GM18868 (cell line): Measurements from ENCODE around the gene IFI35.

Experiments used
- ATAC-seq: cut with Tn5 transposase; IDR thresholded peaks from one replicate; pipeline ENCODE4 v1.9.1; 2021; ENCODE audit warnings: mild to moderate bottlenecking, moderate library complexity; ENCODE audit not compliant: unreplicated experiment

IFI35 gene

DNA sequence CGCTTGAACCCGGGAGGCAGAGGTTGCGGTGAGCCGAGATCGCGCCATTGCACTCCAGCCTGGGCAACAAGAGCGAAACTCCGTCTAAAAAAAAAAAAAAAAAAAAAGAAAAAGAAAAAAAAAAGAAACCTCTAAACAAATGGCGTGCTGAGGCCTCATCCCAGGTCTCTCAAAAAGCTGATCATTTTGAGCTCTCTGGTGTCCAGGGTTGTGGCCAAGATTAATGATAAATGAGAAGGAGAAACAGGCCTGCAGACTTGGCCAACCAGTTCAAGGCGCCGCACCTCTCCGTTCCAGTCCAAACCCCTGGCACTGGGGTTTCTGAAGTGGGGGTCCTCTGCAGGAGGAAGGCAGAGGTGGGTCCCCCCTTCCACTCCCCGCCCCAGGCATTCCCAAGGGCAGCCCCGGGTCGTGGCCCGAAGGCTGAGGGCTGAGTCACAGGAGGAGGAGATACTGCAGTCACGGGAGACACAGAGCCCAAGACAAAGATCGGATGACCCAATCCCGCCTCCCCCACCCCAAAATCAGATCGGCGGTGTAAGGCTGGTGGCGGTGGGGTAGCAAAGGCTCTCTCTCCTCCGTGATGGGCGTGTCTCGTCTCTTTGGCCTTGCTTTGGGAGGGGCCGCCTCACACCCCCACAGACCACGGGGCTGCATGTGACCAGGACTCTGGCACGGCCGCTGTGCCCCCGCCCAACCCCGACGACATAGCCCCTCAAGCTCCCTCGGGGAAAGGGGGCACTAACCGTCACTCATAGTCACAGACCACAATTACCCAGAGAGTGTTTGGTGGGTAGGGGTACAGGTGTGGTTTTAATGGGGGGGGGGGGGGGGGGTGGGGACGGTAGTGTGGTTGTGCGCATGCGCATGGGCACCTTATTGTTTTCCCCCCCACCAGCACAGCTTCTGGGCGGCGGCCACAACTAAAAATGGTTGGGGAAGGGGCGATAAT lies 14.5 kb downstream of the IFI35 start:
- no peak for ATAC-seq

DNA sequence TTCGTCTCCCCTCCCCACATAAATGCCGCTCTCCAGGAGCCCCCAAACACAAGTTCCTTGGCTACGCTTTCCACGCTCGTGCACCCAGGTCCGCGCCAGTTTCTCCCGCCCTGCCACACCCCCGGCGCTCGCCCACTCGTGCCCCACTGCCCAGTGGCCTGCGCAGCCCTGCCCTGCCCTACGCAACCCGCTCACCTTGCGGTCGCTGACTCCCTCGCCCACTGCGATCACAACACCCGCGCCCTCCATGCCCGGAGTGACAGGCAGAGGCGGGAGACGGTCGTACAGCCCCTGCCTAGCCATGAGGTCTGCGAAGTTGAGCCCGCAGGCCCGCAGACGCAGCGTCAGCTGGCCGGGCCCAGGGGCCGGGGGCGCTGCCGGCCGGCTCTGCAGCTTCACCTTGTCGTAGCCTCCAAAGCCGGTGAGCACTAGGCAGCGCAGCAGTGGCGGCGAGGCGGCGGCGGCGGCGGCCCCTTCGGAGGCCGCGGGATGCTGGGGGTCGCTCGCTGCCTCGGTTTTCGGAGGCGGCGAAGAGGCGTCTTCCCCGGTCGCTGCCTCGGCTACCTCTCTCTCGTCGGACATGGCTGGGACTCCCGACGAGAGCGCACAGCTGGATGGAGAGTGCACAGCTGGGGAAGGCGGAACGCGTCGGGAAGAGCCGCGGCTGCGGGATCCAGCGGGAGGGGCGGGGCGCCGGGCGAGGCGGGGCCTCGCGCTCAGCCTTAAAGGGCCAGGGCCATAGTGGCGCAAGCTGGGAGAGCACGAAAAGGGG lies 15.3 kb downstream of the IFI35 start, which contains the start of gene VAT1:
Gene VAT1 (minus strand): TSS at position 645 of the 772 bp plus-strand sequence. CDS start 63 bp downstream, at position 582.
- no peak for ATAC-seq

DNA sequence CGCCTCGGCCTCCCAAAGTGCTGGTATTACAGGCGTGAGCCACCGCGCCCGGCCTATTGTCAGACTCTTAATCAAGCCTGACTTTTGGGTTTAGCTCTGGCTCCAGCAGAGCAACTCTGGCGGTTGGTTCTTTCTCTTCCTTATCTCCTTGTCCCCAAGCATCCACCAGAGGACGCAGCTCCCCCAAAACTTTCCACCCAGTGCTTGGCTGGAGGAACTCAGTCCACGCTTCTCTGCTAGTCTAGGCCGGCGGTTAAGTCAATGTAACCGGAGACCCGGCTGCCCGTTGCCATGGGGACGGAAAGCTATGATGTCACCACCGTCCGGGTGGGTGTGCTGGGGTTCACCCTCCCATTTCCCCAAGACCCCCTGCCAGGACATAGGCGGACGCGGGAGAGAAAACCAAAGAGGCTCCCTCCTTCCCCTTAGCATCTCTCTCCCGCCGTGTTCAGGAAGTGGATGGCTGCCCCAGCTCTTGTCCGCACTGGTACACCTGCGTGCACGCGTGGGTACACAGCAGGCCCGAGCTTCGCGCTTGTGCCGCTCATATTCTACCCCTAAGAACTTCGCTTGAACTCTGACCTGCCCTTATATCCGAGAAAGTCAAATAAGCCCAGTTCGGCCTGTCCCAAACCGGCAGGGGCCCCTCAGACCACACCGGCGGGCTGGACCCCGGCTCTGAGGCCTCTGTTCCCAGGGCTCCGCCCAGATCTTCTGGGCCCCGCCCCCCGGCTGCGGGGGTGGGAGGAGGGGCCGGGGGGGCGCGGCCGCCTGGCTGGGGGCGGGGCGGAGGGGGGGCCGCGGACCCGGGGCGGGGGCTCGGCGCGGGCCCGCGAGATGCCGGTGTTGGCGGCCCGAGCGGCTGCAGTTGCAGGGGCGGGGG lies 18.1 kb downstream of the IFI35 start, which contains the start of gene RND2:
Gene RND2 (plus strand): TSS at position 825 of the 883 bp plus-strand sequence. CDS start 117 bp downstream, outside the sequence.
- ATAC-seq: peak; percentile 48

DNA sequence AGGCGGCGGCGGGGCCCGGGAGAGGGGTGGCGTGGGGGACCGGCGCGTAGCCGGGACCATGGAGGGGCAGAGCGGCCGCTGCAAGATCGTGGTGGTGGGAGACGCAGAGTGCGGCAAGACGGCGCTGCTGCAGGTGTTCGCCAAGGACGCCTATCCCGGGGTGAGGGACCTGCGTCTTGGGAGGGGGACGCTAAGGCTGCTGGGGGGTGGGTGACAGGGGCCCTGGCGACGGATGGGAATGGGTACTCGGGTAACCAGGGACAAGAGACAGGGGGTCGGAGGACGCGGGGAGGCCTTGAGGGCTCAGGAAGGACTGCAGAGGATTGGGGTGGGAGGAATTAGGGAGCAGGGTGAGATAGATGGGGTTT lies 18.7 kb downstream of the IFI35 start:
- ATAC-seq: no peak

DNA sequence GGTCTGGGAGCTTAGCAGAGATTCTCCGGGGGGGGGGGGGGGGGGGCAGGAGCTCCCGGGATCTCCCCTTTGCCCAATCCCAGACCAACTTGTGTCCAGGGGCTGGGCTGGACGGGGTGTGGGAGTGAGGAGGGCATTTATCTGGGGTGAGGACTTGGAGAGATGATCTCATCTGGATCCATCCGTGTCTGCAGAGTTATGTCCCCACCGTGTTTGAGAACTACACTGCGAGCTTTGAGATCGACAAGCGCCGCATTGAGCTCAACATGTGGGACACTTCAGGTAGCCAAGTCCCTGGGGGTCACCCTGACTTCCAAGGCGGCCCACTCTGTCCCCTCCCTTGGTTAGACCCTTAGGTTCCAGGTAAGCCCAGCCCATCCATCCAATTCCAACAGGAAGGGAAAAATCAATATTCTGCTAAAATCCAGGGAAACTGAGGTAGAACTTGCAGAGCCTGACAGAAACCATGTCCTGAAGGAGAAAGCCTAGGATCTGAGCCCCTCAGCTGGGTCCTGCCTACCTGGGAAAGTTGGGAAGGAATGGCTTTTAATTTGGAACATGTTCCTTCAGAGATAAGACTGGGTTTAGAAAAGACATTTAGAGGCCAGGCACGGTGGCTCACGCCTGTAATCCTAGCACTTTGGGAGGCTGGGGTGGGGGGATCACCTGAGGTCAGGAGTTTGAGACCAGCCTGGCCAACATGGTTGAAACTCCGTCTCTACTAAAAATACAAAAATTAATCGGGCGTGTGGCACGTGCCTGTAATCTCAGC lies 19.4 kb downstream of the IFI35 start:
- ATAC-seq: no peak

DNA sequence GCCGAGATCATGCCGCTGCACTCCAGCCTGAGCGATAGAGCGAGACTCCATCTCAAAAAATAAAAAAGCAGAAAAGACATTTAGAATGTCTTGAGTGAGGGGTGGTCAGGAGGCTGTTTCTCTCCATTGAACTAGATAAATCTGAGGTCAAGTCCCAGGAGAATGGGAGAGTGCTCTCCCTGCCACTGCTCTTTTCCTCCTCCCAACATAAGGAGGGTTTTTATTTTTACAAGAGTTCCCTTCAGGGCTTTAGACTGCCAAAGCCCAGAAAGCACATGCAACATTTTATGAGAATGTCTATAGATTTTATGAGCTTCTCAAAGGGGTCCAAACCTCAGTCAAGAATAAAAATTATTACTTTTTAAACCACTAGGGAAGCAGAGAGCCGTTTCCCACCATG lies 20.0 kb downstream of the IFI35 start:
- ATAC-seq: no peak

DNA sequence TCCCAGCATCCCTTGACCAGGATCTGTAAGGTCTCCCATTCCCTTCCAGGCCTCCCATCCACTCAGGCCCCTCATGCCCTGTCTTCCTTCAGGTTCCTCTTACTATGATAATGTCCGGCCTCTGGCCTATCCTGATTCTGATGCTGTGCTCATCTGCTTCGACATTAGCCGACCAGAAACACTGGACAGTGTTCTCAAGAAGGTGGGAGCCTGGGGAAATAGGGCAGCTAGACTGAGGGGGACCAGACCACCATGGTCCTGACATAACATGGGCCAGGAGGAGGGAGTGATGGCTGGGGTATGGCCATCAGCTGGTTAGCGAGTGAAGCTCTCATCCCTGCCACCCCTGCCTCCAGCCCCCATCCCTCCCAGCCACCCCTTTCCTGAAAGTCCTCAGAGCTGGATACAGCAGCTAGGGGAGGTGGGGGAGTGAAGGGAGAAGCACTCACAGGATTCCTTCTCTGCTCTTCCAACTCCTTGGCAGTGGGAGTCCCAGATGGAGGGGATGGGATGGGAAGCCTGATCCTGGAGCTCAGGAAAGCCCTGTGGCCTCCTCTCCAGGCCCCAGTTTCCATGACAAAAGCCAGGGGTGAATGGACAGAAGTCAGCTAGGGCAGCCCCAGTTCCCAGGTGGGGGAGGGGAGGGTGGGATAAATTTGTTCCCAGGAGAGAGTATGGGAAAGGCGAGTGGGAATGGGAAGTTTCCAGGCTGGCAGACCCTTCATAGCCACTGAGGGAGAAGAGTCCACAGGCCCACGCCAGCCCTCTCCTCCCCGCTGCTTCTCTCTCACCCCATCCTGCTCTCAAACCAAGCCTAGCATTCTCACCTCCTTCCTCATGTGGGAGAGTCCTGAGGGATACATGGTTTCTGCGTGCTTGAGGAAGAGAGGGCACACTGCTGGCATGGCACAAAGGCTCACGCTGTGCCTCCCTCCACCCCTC lies 20.8 kb downstream of the IFI35 start:
- ATAC-seq: no peak

DNA sequence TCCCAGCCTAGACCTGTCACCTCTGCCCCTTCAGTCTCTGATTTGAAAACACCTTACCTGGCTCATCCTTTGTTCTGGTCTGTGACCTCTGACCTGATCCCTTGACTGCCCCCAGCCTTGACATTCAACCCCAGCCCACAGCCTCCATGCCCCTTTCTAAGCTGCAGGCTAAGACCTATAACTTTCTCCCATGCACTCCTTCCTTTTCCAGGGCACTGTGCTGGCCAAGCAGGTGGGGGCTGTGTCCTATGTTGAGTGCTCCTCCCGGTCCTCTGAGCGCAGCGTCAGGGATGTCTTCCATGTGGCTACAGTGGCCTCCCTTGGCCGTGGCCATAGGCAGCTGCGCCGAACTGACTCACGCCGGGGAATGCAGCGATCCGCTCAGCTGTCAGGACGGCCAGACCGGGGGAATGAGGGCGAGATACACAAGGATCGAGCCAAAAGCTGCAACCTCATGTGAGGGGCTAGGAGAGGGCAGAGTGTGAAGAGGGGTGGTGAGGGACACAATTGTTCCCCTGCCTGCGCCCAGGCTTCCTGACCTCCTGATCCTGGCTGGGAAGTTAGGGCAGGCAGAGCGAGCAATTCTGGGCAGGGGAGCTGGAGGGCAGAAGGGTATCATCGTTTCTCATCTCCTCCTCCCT lies 21.8 kb downstream of the IFI35 start:
- no peak for ATAC-seq

DNA sequence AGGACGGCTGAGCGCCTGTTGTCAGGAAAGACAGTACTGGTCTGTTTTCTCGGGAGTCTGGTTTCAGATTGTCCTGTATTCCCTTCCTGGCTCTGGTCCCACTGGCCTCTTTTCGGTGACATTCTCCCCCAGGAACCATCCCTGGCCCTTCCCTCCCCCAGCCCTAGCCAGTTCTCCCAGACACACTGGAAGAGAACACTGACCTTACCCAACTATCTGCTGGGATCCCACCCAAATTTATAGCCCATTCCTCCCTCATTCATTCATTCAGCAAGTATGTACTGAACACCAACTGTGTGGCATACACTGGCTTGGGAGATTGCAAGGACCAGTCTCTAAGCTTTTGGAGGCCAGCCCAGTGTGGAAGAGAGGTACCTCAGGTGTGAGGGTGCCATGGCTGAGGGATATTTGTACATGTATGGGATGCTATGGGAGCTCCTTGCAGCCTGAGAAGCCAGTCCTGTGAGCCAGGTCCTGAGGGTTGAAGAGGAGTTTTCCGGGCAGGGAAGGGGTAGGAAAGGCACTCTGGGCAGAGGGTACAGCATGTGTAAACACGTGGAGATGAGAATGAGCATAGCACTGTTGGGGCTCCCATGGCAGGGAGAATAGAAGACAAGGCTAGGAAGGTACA lies 23.7 kb downstream of the IFI35 start:
- ATAC-seq: no peak

DNA sequence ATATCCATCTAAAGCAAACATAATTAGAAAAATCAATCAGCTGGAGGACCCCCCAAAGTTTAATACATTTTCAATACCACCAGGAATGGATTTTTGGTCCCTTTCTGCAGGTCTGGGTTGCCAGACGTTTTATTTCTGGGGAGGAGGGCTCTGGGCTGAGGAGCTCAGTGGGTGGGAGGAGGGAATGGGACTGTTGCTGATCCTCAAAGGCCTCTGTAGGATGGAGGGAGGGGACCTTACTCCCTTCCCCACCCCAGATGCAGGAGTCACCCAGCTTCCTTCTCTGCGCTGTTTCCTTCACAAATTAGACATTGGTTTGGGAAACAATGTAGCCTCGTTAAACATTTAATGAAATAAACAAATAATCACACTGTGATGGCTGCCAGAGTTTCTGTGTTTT lies 25.1 kb downstream of the IFI35 start:
- no peak for ATAC-seq

DNA sequence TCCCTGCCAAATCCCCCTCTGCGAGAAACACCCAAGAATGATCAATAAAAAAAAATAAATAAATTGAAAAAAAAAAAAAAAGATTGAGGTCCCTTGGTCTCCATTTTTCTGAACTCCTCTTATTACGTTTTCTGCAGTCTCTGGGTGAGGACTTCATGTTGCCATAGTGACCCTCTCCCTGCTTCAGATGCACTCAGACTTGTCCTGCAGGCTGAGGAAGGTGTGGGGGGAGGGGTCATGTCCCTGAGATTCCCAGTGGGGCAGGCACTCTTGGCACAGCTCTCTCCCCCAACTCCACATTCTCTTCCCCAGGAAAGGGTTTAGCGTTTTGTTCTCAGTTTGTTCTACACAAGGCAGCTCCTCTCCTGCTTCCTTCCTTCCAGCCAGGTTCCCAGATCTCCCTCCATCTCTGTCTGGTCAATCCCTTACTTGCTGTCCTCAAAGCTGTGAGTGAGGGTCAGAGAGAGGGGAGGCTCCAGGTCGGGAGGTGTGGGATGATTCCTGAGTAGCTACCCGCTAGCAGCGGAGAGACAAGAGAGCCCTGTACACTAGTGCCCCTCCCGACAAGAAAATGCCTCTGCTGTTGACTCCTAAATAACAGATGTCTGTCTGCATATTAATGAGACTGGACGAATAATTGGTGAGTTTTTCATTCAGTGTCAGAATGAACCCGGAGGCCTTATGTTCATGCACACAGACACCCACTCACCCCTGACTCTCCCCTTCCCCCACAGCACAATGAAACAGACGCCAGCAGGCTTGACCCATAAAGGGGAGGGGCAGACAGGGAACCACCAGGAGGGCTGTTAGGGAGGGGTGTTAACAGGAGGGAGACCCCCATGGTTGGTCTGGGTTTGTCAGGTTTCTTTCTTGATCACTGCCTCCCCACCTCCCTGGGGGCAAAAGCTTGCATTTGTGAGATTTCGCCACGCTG lies 27.6 kb downstream of the IFI35 start:
- no peak for ATAC-seq

DNA sequence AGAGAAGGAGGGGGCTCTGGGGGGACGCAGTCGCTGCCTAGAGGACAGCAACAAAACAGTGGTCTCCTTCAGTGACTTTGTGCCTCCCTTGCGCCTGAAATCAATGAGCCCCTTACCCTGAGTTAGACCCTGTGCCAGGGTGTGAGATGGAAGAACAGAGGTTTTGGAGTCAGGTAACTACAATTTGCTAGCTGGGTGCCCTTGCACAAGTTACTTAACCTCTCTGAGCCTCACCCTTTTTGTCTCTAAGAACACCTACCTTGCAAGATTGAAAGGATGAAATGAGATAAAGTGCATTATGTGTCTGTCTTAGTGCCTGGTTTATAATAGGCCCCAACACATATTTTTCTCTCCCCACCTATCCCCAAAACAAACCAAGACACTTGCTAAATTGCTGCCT lies 28.3 kb downstream of the IFI35 start:
- no peak for ATAC-seq

DNA sequence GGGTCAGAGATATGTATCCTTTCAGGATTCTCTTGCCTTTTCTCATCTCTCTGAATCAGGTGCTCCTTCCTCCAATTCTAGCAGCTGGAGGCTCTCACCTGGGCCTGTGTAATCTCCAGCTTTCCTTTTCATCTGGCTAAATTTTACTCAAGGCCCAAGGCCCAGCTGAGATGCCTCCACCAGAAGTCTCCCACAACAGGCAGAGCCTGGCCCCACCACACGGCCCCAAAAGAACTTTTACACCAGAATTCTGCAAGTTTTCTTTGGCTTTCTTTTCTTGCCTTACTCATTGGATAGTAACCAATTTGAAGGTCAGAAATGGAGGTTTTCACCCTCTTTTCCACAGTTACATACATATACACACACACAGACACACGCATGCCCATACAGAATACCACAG lies 33.1 kb downstream of the IFI35 start:
- ATAC-seq: no peak

DNA sequence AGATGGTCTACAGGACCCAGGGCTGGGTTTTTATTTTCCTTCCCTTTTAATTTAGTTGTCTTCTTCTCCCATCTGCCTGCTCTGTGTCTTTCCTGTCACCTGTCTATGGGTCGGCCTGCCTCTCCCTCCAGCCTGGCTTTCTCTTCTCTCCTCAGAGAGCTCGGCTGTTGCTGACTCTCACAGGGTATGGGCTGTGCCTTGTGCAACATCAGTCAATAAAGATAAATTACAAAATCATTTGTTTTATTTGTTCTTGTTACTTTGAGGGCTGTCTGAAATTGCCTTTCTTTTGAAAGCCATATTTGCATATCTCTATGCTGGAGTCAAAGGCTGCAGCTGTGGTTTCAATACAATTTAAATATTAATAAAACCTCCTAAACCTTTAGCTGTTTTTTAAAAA lies 34.1 kb downstream of the IFI35 start:
- no peak for ATAC-seq

DNA sequence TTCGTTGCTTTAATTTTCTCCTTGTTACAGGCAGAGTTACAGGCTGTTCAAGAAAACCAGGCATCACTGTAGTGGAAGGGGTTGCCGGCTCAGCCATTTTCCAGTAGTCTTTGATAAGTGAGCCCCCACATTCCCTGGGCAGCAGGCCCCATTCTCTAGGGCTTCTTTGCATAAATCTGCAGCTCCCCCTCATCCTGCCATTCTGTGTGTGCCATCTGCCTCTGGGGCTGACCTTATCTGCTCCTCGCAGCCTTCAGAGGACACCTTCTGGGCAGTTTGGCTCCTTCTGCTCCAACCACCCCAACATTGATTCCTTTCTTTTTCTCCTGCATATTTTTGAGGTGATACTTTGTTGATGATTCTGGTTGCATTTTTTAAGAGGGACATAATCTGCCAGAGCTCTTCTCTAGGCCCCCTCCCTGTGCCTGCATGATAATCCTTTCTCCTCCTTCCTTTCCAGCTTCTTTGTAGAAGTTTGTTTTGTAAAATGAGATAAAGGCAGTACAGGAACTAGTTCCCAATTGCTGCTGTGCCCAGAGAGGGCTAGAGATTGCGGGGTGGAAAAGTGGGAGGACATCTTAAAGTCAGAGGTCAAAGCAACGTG lies 35.5 kb downstream of the IFI35 start:
- no peak for ATAC-seq

DNA sequence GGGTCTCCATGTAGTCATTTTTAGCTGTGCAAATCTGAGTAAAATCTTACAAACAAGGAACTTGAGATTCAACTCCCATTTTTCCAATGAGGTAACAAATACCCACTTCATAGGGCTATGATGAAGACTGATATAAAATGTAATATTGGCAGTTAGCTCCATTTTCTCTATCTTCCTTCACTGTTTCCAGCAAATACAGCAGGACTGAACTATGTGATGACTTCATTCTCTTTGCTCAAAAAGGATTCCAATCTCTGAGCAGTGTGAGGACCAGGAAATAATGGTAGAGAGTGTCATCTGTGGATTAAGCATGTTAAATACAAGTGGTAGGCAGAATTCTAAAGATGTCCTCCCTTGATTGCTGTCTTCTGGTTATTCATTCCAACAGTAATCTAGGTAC lies 36.7 kb downstream of the IFI35 start:
- no peak for ATAC-seq

DNA sequence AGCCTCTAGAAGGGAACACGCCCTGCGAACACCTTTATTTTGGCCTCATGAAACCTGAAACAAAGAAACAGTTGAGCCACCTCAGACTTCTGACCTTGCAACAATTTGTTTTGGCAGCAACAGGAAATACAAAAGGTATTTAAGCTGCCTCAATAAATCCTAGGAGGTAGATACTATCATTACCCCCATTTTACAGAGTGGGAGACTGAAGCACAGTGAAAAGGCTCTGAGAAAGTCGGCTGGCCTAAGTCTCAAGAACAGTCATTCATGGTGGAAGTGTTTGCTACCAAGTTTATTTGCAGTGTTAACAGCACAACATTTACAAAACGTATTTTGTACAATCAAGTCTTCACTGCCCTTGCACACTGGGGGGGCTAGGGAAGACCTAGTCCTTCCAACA lies 37.4 kb downstream of the IFI35 start:
- no peak for ATAC-seq
